GM18511 (cell line): Measurements from ENCODE around the gene SUV39H1.
"Not testable (repeated sequence)": the region's sequence is repeated elsewhere in the genome, so short reads cannot be mapped to it uniquely, and the experiment has no call there.

Experiments
- ATAC-seq: cut with Tn5 transposase; IDR thresholded peaks from one replicate; pipeline ENCODE4 v1.9.1; 2021; ENCODE audit warnings: mild to moderate bottlenecking, moderate library complexity; ENCODE audit not compliant: unreplicated experiment

Gene SUV39H1

GRCh38 chrX:48685416-48685815 lies 11.1 kb upstream of the SUV39H1 start:
- ATAC-seq, result no peak

GRCh38 chrX:48688531-48689150 lies 7.9 kb upstream of the SUV39H1 start:
- ATAC-seq, result no peak

- no peak for ATAC-seq
These were observed 7.2 kb upstream of the SUV39H1 start for GRCh38 chrX:48689208-48689920.

- not testable (repeated sequence) for ATAC-seq
These were observed 4.8 kb upstream of the SUV39H1 start for GRCh38 chrX:48691746-48692145.

GRCh38 chrX:48694776-48695533 lies 1.6 kb upstream of the SUV39H1 start:
- ATAC-seq, result no peak

GRCh38 chrX:48695534-48695896 lies 1.0 kb upstream of the SUV39H1 start:
- no peak for ATAC-seq

GRCh38 chrX:48695925-48696300 lies 621 bp upstream of the SUV39H1 start:
- ATAC-seq, result peak; percentile 15

- peak; percentile 28 for ATAC-seq
These were observed 584 bp downstream of the SUV39H1 start for GRCh38 chrX:48696909-48697727.

- no peak for ATAC-seq
These were observed 1.8 kb downstream of the SUV39H1 start for GRCh38 chrX:48698306-48698705.

- ATAC-seq, result no peak
These were observed 3.7 kb downstream of the SUV39H1 start for GRCh38 chrX:48700246-48700645.

- ATAC-seq, result no peak
These were observed 4.6 kb downstream of the SUV39H1 start for GRCh38 chrX:48700951-48701653.

- no peak for ATAC-seq
These were observed 5.5 kb downstream of the SUV39H1 start for GRCh38 chrX:48702032-48702431.

- ATAC-seq, result no peak
These were observed 6.2 kb downstream of the SUV39H1 start for GRCh38 chrX:48702716-48703115.

GRCh38 chrX:48703228-48703627 lies 6.7 kb downstream of the SUV39H1 start:
- ATAC-seq, result no peak

- no peak for ATAC-seq
These were observed 7.3 kb downstream of the SUV39H1 start for GRCh38 chrX:48703642-48704481.

- no peak for ATAC-seq
These were observed 9.3 kb downstream of the SUV39H1 start for GRCh38 chrX:48705871-48706270.

GRCh38 chrX:48709522-48710112 lies 13.1 kb downstream of the SUV39H1 start:
- no peak for ATAC-seq

- no peak for ATAC-seq
These were observed 14.8 kb downstream of the SUV39H1 start for GRCh38 chrX:48711162-48711928.
